HCT116 (cell line): Measurements from ENCODE around the gene CCSER1. TPM values are rescaled to one million over a fixed set of nuclear protein-coding genes. Genes with fewer than 3 reads are reported as not detected.

Source experiments
- ATAC-seq: fragments of 200-7000 bp; cut with Tn5 transposase; 2 replicates; pipeline ENCODE4 v1.9.1; 2020; ENCODE audit warnings: mild to moderate bottlenecking, moderate library complexity
- BruUV-seq: library from RNA; stranded (reverse); fragments of 400-500 nt; replicated peaks from 2 replicates; lab custom pipeline; 2021; lab: Mats Ljungman, UMichigan
- CTCF ChIA-PET: fragments of 300-600 bp; sonication (Branson Sonifier 250); formaldehyde crosslinking; loops from one replicate; lab custom pipeline; 2021; ENCODE audit warnings: antibody characterized with exemption; lab: Charles Lee
- POLR2A ChIA-PET: fragments of 300-600, 350-600 bp; sonication (Branson Sonifier 250); formaldehyde crosslinking; loops from one replicate; lab custom pipeline; 2021; ENCODE audit warnings: antibody characterized with exemption; lab: Charles Lee
- RAD21 ChIA-PET, 2 experiments: fragments of 300-600 bp; sonication (Branson Sonifier 250); formaldehyde crosslinking; loops; one replicate each; lab custom pipeline; 2023; ENCODE audit warnings: low total read pairs in 2 of 2; ENCODE audit not compliant: uncharacterized antibody in 2 of 2, unreplicated experiment in 2 of 2, low non-redundant PET in 1 of 2; lab: Charles Lee
- DNase-seq: peaks from one replicate; pipeline ENCODE4 v3.0.0-alpha.2; 2010; ENCODE audit warnings: low read depth, low spot score
- H2AFZ ChIP-seq: fragments of 200-600 bp; shearing (Covaris generic), sonication (generic); 2 replicates; pipeline ENCODE4 v1.6.1; 2017; ENCODE audit warnings: low read depth, mixed run types, mixed read lengths, antibody characterized with exemption, low read length; ENCODE audit not compliant: poor library complexity, severe bottlenecking
- H3K27ac ChIP-seq: 2 replicates; pipeline ENCODE4 v1.5.1; 2012; ENCODE audit warnings: low read depth, low read length
- H3K27me3 ChIP-seq: fragments of 200-600 bp; sonication (generic); 2 replicates; pipeline ENCODE4 v1.6.1; 2016; ENCODE audit warnings: mixed run types, low read length, mixed read lengths; ENCODE audit not compliant: insufficient read depth
- H3K36me3 ChIP-seq, 2 experiments: fragments of 200-500 bp in 1 of 2; fragments of 200-600 bp in 1 of 2; sonication (Bioruptor generic) in 1 of 2; sonication (generic) in 1 of 2; 2 replicates each; pipeline versions ENCODE4 v1.5.1 to v1.6.1; 2014 to 2016; ENCODE audit warnings: low read length in 2 of 2, inconsistent platforms in 1 of 2, mixed read lengths in 1 of 2, mixed run types in 1 of 2; ENCODE audit not compliant: insufficient read depth in 2 of 2, control insufficient read depth in 1 of 2
- H3K4me1 ChIP-seq, 2 experiments: fragments of 200-600 bp in 1 of 2; sonication (generic) in 1 of 2; 2 replicates each; pipeline versions ENCODE4 v1.5.1 to v1.6.1; 2012 to 2017; ENCODE audit warnings: low read length in 2 of 2, inconsistent platforms in 1 of 2, mild to moderate bottlenecking in 1 of 2, mixed read lengths in 1 of 2, mixed run types in 1 of 2, moderate library complexity in 1 of 2; ENCODE audit not compliant: insufficient read depth in 2 of 2, control insufficient read depth in 1 of 2
- H3K4me2 ChIP-seq: fragments of 200-600 bp; sonication (generic); 2 replicates; pipeline ENCODE4 v1.6.1; 2017; ENCODE audit warnings: mixed run types, low read length, mixed read lengths
- H3K4me3 ChIP-seq, 2 experiments: fragments of 200-600 bp in 1 of 2; sonication (generic) in 1 of 2; replicated peaks in 1 of 2; 2 replicates each; pipeline ENCODE4 v1.5.1; 2011 to 2016; ENCODE audit warnings: low read length in 2 of 2, control low read depth in 1 of 2, low read depth in 1 of 2, mild to moderate bottlenecking in 1 of 2, mixed read lengths in 1 of 2, mixed run types in 1 of 2
- H3K79me2 ChIP-seq: fragments of 200-600 bp; sonication (generic); 2 replicates; pipeline ENCODE4 v1.6.1; 2017; ENCODE audit warnings: mild to moderate bottlenecking, mixed run types, low read length, moderate library complexity, mixed read lengths; ENCODE audit not compliant: insufficient read depth
- H3K9ac ChIP-seq: fragments of 200-600 bp; sonication (generic); 2 replicates; pipeline ENCODE4 v1.6.1; 2016; ENCODE audit warnings: low read length, mixed read lengths
- H3K9me2 ChIP-seq: fragments of 200-600 bp; sonication (generic), shearing (Covaris generic); 2 replicates; pipeline ENCODE4 v1.6.1; 2017; ENCODE audit warnings: mixed run types, mild to moderate bottlenecking, moderate library complexity; ENCODE audit not compliant: insufficient read depth
- H3K9me3 ChIP-seq, 2 experiments: fragments of 200-500 bp in 1 of 2; fragments of 200-600 bp in 1 of 2; sonication (Bioruptor generic) in 1 of 2; sonication (generic) in 1 of 2; 2 replicates each; pipeline ENCODE4 v1.6.1; 2014 to 2017; ENCODE audit warnings: low read length in 2 of 2, mixed read lengths in 2 of 2, inconsistent platforms in 1 of 2, low read depth in 1 of 2, mild to moderate bottlenecking in 1 of 2, mixed run types in 1 of 2, moderate library complexity in 1 of 2; ENCODE audit not compliant: control insufficient read depth in 1 of 2, insufficient read depth in 1 of 2
- H4K20me1 ChIP-seq: fragments of 200-600 bp; sonication (generic), shearing (Covaris generic); 2 replicates; pipeline ENCODE4 v1.6.1; 2017; ENCODE audit warnings: mixed run types, mild to moderate bottlenecking, moderate library complexity; ENCODE audit not compliant: insufficient read depth
- ATF3 ChIP-seq: IDR thresholded peaks from 2 replicates; pipeline ENCODE4 v1.6.1; 2012
- CBX3 ChIP-seq: IDR thresholded peaks from 2 replicates; pipeline ENCODE4 v1.6.1; 2012; ENCODE audit warnings: low read depth
- CEBPB ChIP-seq: IDR thresholded peaks from 2 replicates; pipeline ENCODE4 v1.6.1; 2012; ENCODE audit warnings: low read depth
- EZH2 ChIP-seq: fragments of 200-600 bp; sonication (generic); IDR thresholded peaks from 2 replicates; pipeline ENCODE4 v1.6.1; 2017; ENCODE audit warnings: antibody characterized with exemption, mixed run types
- FOSL1 ChIP-seq: IDR thresholded peaks from 2 replicates; pipeline ENCODE4 v1.6.1; 2012; ENCODE audit warnings: low read depth
- MAX ChIP-seq: IDR thresholded peaks from 2 replicates; pipeline ENCODE4 v1.6.1; 2012
- POLR2AphosphoS5 ChIP-seq: IDR thresholded peaks from 2 replicates; pipeline ENCODE4 v1.6.1; 2011; ENCODE audit warnings: mild to moderate bottlenecking, low read depth, low read length, moderate library complexity
- RAD21 ChIP-seq: IDR thresholded peaks from 2 replicates; pipeline ENCODE4 v1.6.1; 2012; ENCODE audit warnings: low read depth, mild to moderate bottlenecking
- SIN3A ChIP-seq: IDR thresholded peaks from 2 replicates; pipeline ENCODE4 v1.6.1; 2012; ENCODE audit warnings: low read depth
- SRF ChIP-seq: IDR thresholded peaks from 2 replicates; pipeline ENCODE4 v1.6.1; 2012; ENCODE audit warnings: low read depth
- YY1 ChIP-seq: IDR thresholded peaks from 2 replicates; pipeline ENCODE4 v1.6.1; 2011; ENCODE audit warnings: low read length, low read depth, moderate library complexity, mild to moderate bottlenecking; ENCODE audit not compliant: insufficient replicate concordance; ENCODE audit errors: extremely low read depth
- ZBTB33 ChIP-seq: IDR thresholded peaks from 2 replicates; pipeline ENCODE4 v1.6.1; 2011; ENCODE audit warnings: mild to moderate bottlenecking, low read length, moderate library complexity; ENCODE audit not compliant: insufficient replicate concordance; ENCODE audit errors: extremely low read depth
- ZFX ChIP-seq: fragments of 450-650 bp; IDR thresholded peaks from 2 replicates; pipeline ENCODE4 v1.6.1; 2017
- intact Hi-C: fragments of 100-400 bp; cut with micrococcal nuclease; formaldehyde crosslinking; loops from 2 replicates; pipeline ENCODE4 v1.10.0; 2022
- total RNA-seq: library from RNA; stranded (reverse); gene quantifications from one replicate; pipeline ENCODE4 v1.2.1, GENCODE V29; 2021; ENCODE audit not compliant: unreplicated experiment

Gene CCSER1
- total RNA-seq, 1 experiment from 2014 or later = 6.7 TPM

- no peak for ATAC-seq
These were observed 972.5 kb downstream of the CCSER1 start for GRCh38 chr4:91099666-91100065.

GRCh38 chr4:91108751-91109150 is 981.6 kb downstream of the CCSER1 start:
- H3K4me3 ChIP-seq = no peak overlapping the region
- no TSS peak for BruUV-seq
- no peaks in the 10 kb centered on the region for H3K36me3 ChIP-seq
- ChIA-PET POLR2A (no interaction called here), CTCF (no interaction called here), RAD21 (no interaction called here)
- no peaks in the 10 kb centered on the region for H4K20me1 ChIP-seq
- ATAC-seq = no peak
- H3K9me3 ChIP-seq = no peaks in the 10 kb centered on the region
- no peaks in the 10 kb centered on the region for H3K9me2 ChIP-seq
- no peak overlapping the region for H2AFZ ChIP-seq
- H3K4me2 ChIP-seq = no peak overlapping the region
- H3K27me3 ChIP-seq = no peaks in the 10 kb centered on the region
- no peaks in the 10 kb centered on the region for H3K79me2 ChIP-seq
- H3K9ac ChIP-seq = no peak overlapping the region
- no peaks in the 10 kb centered on the region for H3K4me1 ChIP-seq
- no peak for DNase-seq
- H3K27ac ChIP-seq = no peak overlapping the region
- intact Hi-C loops = no loop called here
- TF ChIP-seq ATF3 (no peak), SIN3A (no peak), MAX (no peak), POLR2AphosphoS5 (no peak), ZBTB33 (no peak), EZH2 (no peak), ZFX (no peak), RAD21 (no peak), FOSL1 (no peak), SRF (no peak), YY1 (no peak), CBX3 (no peak)

More at GRCh38 chr4:91099666-91100065, 972.5 kb downstream of the CCSER1 start:
- no peak overlapping the region for H3K4me2 ChIP-seq
- no peak overlapping the region for H3K4me3 ChIP-seq
- no peaks in the 10 kb centered on the region for H3K9me2 ChIP-seq
- no peaks in the 10 kb centered on the region for H3K36me3 ChIP-seq
- POLR2A ChIA-PET = no interaction called here
- no peaks in the 10 kb centered on the region for H3K27me3 ChIP-seq
- CTCF ChIA-PET = no interaction called here
- TF ChIP-seq CEBPB (no peak), MAX (no peak), EZH2 (no peak), ATF3 (no peak)
- H3K27ac ChIP-seq = no peak overlapping the region
- H4K20me1 ChIP-seq = no peaks in the 10 kb centered on the region
- DNase-seq = no peak
- H3K4me1 ChIP-seq = no peaks in the 10 kb centered on the region
- H3K79me2 ChIP-seq = no peaks in the 10 kb centered on the region
- no peak overlapping the region for H2AFZ ChIP-seq
- RAD21 ChIA-PET = no interaction called here
- intact Hi-C loops = no loop called here
- H3K9ac ChIP-seq = no peak overlapping the region
- H3K9me3 ChIP-seq = no peaks in the 10 kb centered on the region
- BruUV-seq = no TSS peak
